ENCODE measurements around the gene USP50. TPM values are rescaled to one million over a fixed set of nuclear protein-coding genes. Genes with fewer than 3 reads are reported as not detected.

Gene USP50
- total and polyA plus RNA-seq, 7 donors = 0.04 to 1.1 (median 0.12) TPM; not detected in 4

DNA sequence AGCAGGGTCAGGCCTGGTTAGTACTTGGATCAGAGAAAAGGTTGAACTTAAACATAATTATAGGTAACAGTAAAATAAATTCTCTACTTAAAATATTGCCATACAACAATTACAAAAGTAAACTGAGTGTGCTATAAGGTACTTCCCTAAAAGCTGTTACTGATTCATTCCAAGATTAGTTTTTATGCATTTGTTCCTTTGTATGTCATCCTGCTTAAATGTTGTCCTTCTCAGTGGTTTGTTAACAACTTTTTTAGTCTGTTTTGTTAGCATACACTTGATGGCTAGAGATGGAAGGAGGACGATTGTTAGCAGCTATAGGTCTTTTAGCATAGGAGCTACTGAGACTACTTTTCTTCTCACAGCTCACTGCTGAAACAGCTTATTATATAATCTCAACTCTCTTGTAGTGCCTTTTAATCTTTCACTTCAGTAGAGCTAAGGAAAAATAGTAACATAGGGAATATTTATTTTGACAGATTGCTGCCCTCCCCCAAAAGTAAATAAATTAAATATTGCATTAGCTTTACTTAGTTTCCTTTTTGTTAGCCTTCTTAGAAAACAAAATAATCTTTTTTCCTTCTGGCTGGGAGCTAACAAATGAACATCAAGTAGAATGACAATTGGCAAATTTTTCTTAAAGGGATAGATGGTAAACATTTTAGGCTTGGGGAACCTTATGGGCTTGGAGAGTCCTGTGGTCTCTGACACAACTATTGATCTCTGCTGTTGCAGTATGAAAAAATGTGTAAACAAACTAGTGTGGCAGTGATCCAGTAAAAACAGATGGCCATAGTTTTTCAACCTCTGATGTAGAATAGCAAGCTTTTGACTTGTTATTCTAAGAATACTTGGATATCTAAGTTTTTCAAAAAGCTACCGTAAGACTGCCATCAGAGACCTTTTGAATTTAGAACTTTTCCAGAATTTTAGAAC is 82.8 kb downstream of the USP50 start:
- no peak overlapping the region for H3K4me3 ChIP-seq
- ATAC-seq (no peak), DNase-seq (no peak)
- H3K9me3 ChIP-seq = no peaks in the 10 kb centered on the region
- 57 to 68% (median 57%) methylated on average over 2 of the region's 2 CpGs for WGBS, 3 donors
- TF ChIP-seq, protein P1, sequence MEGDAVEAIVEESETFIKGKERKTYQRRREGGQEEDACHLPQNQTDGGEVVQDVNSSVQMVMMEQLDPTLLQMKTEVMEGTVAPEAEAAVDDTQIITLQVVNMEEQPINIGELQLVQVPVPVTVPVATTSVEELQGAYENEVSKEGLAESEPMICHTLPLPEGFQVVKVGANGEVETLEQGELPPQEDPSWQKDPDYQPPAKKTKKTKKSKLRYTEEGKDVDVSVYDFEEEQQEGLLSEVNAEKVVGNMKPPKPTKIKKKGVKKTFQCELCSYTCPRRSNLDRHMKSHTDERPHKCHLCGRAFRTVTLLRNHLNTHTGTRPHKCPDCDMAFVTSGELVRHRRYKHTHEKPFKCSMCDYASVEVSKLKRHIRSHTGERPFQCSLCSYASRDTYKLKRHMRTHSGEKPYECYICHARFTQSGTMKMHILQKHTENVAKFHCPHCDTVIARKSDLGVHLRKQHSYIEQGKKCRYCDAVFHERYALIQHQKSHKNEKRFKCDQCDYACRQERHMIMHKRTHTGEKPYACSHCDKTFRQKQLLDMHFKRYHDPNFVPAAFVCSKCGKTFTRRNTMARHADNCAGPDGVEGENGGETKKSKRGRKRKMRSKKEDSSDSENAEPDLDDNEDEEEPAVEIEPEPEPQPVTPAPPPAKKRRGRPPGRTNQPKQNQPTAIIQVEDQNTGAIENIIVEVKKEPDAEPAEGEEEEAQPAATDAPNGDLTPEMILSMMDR (IDR thresholded peaks at IDR 0.05) = no peak
- no peak overlapping the region for H3K27ac ChIP-seq
- H3K27me3 ChIP-seq (ENCODE audit: insufficient read depth in 3 of 3, low read length in 2 of 3) = no peaks in the 10 kb centered on the region
- H3K36me3 ChIP-seq (ENCODE audit: insufficient read depth in 1 of 2, low read depth in 1 of 2) = peaks cover 0 to 89% of the 10 kb centered on the region in 2 donors
- no peaks in the 10 kb centered on the region for H3K4me1 ChIP-seq
- intact Hi-C loops (cut with DNase I) = no loop called here

DNA sequence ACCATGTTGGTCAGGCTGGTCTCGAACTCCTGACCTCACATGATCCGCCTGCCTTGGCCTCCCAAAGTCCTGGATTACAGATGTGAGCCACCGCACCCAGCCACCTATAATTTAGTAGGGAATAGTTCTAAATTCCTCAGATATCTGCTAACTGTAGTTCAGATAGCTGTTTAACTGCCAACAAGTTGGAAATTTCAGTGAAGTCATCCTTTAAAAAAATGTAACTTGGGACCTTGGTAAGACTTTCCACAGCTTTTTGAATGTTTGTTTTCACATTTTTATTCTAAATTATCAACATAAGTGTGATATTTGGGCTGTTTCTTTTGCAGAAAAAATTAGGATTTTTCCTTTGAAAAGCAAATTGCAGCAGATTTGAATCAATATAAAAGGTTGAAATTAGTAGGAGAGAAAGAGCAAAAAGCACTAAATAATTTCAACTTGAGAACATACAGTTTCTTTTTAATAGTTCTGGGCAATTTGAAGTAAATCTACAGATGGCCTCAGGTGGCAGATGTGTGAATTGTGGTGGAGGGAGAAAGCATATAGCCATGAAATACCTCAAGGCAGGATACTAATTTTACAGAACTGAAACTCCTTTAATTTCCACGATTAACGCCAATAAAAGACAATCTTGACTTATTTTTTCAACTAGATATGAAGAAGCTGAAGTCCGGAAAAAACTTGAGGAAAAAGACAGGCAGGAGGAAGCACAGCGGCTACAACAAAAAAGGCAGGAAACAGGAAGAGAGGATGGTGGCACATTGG is 87.9 kb downstream of the USP50 start:
- intact Hi-C loops (cut with DNase I) = no loop called here
- 85 to 89% (median 86%) methylated on average over 7 of the region's 7 CpGs for WGBS, 3 donors
- H3K9me3 ChIP-seq = no peaks in the 10 kb centered on the region
- H3K4me1 ChIP-seq = no peaks in the 10 kb centered on the region
- no peak for ATAC-seq
- no peak overlapping the region for H3K4me3 ChIP-seq
- H3K27ac ChIP-seq = no peak overlapping the region
- TF ChIP-seq, protein P1 (IDR thresholded peaks at IDR 0.05) = no peak
- H3K36me3 ChIP-seq (ENCODE audit: insufficient read depth in 1 of 2, low read depth in 1 of 2) = peaks cover 4 to 80% of the 10 kb centered on the region in 2 donors
- H3K27me3 ChIP-seq (ENCODE audit: insufficient read depth in 3 of 3, low read length in 2 of 3) = no peaks in the 10 kb centered on the region
- no peak for DNase-seq

- peaks cover 4 to 72% of the 10 kb centered on the region in 2 donors for H3K36me3 ChIP-seq (ENCODE audit: insufficient read depth in 1 of 2, low read depth in 1 of 2)
- H3K4me1 ChIP-seq = peaks cover 10% of the 10 kb centered on the region
- H3K9me3 ChIP-seq = no peaks in the 10 kb centered on the region
- TF ChIP-seq, protein P1 (IDR thresholded peaks at IDR 0.05) = no peak
- H3K4me3 ChIP-seq = no peak overlapping the region
- H3K27ac ChIP-seq = no peak overlapping the region
- ATAC-seq (peak in 1 of 4 donors; percentile 44), DNase-seq (no peak)
- intact Hi-C loops (cut with DNase I) = no loop called here
- no peaks in the 10 kb centered on the region for H3K27me3 ChIP-seq (ENCODE audit: insufficient read depth in 3 of 3, low read length in 2 of 3)
These were observed 93.5 kb downstream of the USP50 start for GRCh38 chr15:50452927-50453326.

Other genes starting within 250 kb of the USP50 start
- 10 to 100 TPM in 2 of 4 donors, 1 to 10 TPM in 2; 5.1 to 16.7 (median 9.3) TPM for gene GABPB1, start 191.5 kb downstream of the USP50 start, total RNA-seq
- gene GABPB1, start 191.5 kb downstream of the USP50 start, polyA plus RNA-seq = 1 to 10 TPM; 5.0 to 6.6 (median 5.4) TPM
- 10 to 100 TPM; 28.8 to 42.9 (median 34.8) TPM for gene USP8, start 122.3 kb downstream of the USP50 start, total RNA-seq
- gene USP8, start 122.3 kb downstream of the USP50 start, polyA plus RNA-seq = 10 to 100 TPM; 16.9 to 40.5 (median 22.9) TPM
- gene TRPM7, start 140.1 kb upstream of the USP50 start, total RNA-seq = 10 to 100 TPM in 3 of 4 donors, 1 to 10 TPM in 1; 8.0 to 11.4 (median 10.7) TPM
- 1 to 10 TPM; 4.2 to 9.3 (median 4.2) TPM for gene TRPM7, start 140.1 kb upstream of the USP50 start, polyA plus RNA-seq
- 100 to 1,000 TPM; 124 to 303 (median 255) TPM for gene SPPL2A, start 219.0 kb upstream of the USP50 start, total RNA-seq
- 100 to 1,000 TPM in 1 of 3 donors, 10 to 100 TPM in 2; 70.6 to 187 (median 75.6) TPM for gene SPPL2A, start 219.0 kb upstream of the USP50 start, polyA plus RNA-seq

All from psoas muscle (tissue), 8 donors.